IMR-90 (cell line): ENCODE data around the gene EXOC2. TPM values are rescaled to one million over a fixed set of nuclear protein-coding genes. Genes with fewer than 3 reads are reported as not detected.

Source experiments
- ATAC-seq: fragments of 200-7000 bp; cut with Tn5 transposase; 2 replicates; pipeline ENCODE4 v1.9.1; 2020; ENCODE audit warnings: low read depth, mild to moderate bottlenecking, moderate library complexity
- BruUV-seq: library from RNA; stranded (reverse); fragments of 400-500 nt; replicated peaks from 2 replicates; lab custom pipeline; 2021; lab: Mats Ljungman, UMichigan
- CTCF ChIA-PET: fragments of 300-600 bp; formaldehyde crosslinking; extraction: SDS; loops from one replicate; lab custom pipeline; 2021; ENCODE audit warnings: antibody characterized with exemption; lab: Yijun Ruan, JAX
- POLR2A ChIA-PET: fragments of 300-600 bp; sonication (Branson Sonifier 250); formaldehyde crosslinking; loops from one replicate; lab custom pipeline; 2022; ENCODE audit warnings: antibody characterized with exemption; ENCODE audit not compliant: unreplicated experiment; lab: Charles Lee
- DNase-seq: peaks from one replicate; pipeline ENCODE4 v3.0.0; 2013
- H2AFZ ChIP-seq: replicated peaks from 2 replicates; pipeline ENCODE3; 2013; ENCODE audit warnings: low read length, mild to moderate bottlenecking; ENCODE audit not compliant: poor library complexity
- H2AK5ac ChIP-seq: 2 replicates; pipeline ENCODE4 v1.6.1; 2013; ENCODE audit warnings: low read depth, low read length, inconsistent platforms
- H2AK9ac ChIP-seq: replicated peaks from 2 replicates; pipeline ENCODE3; 2013; ENCODE audit warnings: mild to moderate bottlenecking, low read depth, low read length, moderate library complexity; ENCODE audit not compliant: poor library complexity
- H2BK120ac ChIP-seq: 2 replicates; pipeline ENCODE4 v1.6.1; 2013; ENCODE audit warnings: low read depth, low read length, inconsistent platforms
- H2BK15ac ChIP-seq: 3 replicates; pipeline ENCODE4 v1.6.1; 2013; ENCODE audit warnings: low read depth, low read length, inconsistent platforms
- H2BK20ac ChIP-seq: 2 replicates; pipeline ENCODE4 v1.6.1; 2013; ENCODE audit warnings: low read depth, mild to moderate bottlenecking, inconsistent platforms, low read length, moderate library complexity
- H2BK5ac ChIP-seq: 2 replicates; pipeline ENCODE4 v1.6.1; 2013; ENCODE audit warnings: mild to moderate bottlenecking, low read depth, low read length, inconsistent platforms; ENCODE audit not compliant: poor library complexity, severe bottlenecking
- H3K14ac ChIP-seq: replicated peaks from 2 replicates; pipeline ENCODE4 v1.6.1; 2013; ENCODE audit warnings: low read depth, low read length, inconsistent platforms
- H3K18ac ChIP-seq: 2 replicates; pipeline ENCODE4 v1.6.1; 2013; ENCODE audit warnings: low read depth, low read length, control low read depth
- H3K23ac ChIP-seq: 2 replicates; pipeline ENCODE4 v1.6.1; 2013; ENCODE audit warnings: low read depth, low read length, inconsistent platforms
- H3K27ac ChIP-seq: 2 replicates; pipeline ENCODE4 v1.5.1; 2013; ENCODE audit warnings: mild to moderate bottlenecking, control low read depth, low read length; ENCODE audit not compliant: insufficient read depth
- H3K27me3 ChIP-seq: 2 replicates; pipeline ENCODE4 v1.6.1; 2013; ENCODE audit warnings: low read length; ENCODE audit not compliant: control insufficient read depth, insufficient read depth
- H3K36me3 ChIP-seq: 2 replicates; pipeline ENCODE4 v1.6.1; 2013; ENCODE audit warnings: low read length, mixed read lengths; ENCODE audit not compliant: control insufficient read depth, insufficient read depth
- H3K4ac ChIP-seq: 2 replicates; pipeline ENCODE4 v1.6.1; 2013; ENCODE audit warnings: low read depth, low read length, inconsistent platforms
- H3K4me1 ChIP-seq: 2 replicates; pipeline ENCODE4 v1.6.1; 2013; ENCODE audit warnings: low read length, mixed read lengths; ENCODE audit not compliant: control insufficient read depth, insufficient read depth
- H3K4me2 ChIP-seq: 2 replicates; pipeline ENCODE4 v1.6.1; 2013; ENCODE audit warnings: low read depth, mild to moderate bottlenecking, control low read depth, low read length, moderate library complexity
- H3K4me3 ChIP-seq: 2 replicates; pipeline ENCODE4 v1.5.1; 2013; ENCODE audit warnings: low read depth, mild to moderate bottlenecking, control low read depth, low read length, moderate library complexity; ENCODE audit not compliant: insufficient read depth
- H3K56ac ChIP-seq: 2 replicates; pipeline ENCODE4 v1.6.1; 2013; ENCODE audit warnings: low read length, inconsistent platforms; ENCODE audit not compliant: insufficient read depth; ENCODE audit errors: extremely low read depth
- H3K79me1 ChIP-seq, 2 experiments: 2 replicates each; pipeline ENCODE4 v1.6.1; 2013; ENCODE audit warnings: low read length in 2 of 2, inconsistent platforms in 1 of 2, low read depth in 1 of 2
- H3K9ac ChIP-seq: 2 replicates; pipeline ENCODE4 v1.6.1; 2013; ENCODE audit warnings: low read depth, low read length, control low read depth
- H3K9me1 ChIP-seq: 2 replicates; pipeline ENCODE4 v1.6.1; 2013; ENCODE audit warnings: low read length, inconsistent platforms; ENCODE audit not compliant: insufficient read depth
- H3K9me3 ChIP-seq: 2 replicates; pipeline ENCODE4 v1.6.1; 2013; ENCODE audit warnings: low read length; ENCODE audit not compliant: control insufficient read depth, insufficient read depth
- H4K20me1 ChIP-seq: 2 replicates; pipeline ENCODE4 v1.6.1; 2013; ENCODE audit warnings: low read length, inconsistent platforms; ENCODE audit not compliant: insufficient read depth
- H4K5ac ChIP-seq: 2 replicates; pipeline ENCODE4 v1.6.1; 2013; ENCODE audit warnings: mild to moderate bottlenecking, low read depth, low read length, control low read depth
- H4K8ac ChIP-seq, 2 experiments: 2 replicates each; pipeline ENCODE4 v1.6.1; 2013; ENCODE audit warnings: low read depth in 2 of 2, low read length in 2 of 2, control low read depth in 1 of 2, inconsistent platforms in 1 of 2
- H4K91ac ChIP-seq: 2 replicates; pipeline ENCODE4 v1.6.1; 2013; ENCODE audit warnings: low read depth, low read length, inconsistent platforms; ENCODE audit not compliant: insufficient read depth
- BHLHE40 ChIP-seq: fragments of 150-350 bp; IDR thresholded peaks from 2 replicates; pipeline ENCODE4 v1.6.1; 2016; ENCODE audit warnings: mild to moderate bottlenecking, low read depth, low read length
- CEBPB ChIP-seq: IDR thresholded peaks from 2 replicates; pipeline ENCODE4 v1.6.1; 2012; ENCODE audit warnings: low read depth, low read length, improper control_type of control experiment
- CHD1 ChIP-seq: IDR thresholded peaks from 2 replicates; pipeline ENCODE4 v1.6.1; 2012; ENCODE audit warnings: low read depth, low read length, improper control_type of control experiment
- CTCF ChIP-seq: conservative IDR thresholded peaks from 2 replicates; pipeline ENCODE4 v1.5.1; 2012; ENCODE audit warnings: mild to moderate bottlenecking, low read depth, low read length, improper control_type of control experiment
- ELK1 ChIP-seq: fragments of 150-350 bp; IDR thresholded peaks from 2 replicates; pipeline ENCODE4 v1.6.1; 2016; ENCODE audit warnings: low read depth, mild to moderate bottlenecking, low read length, moderate library complexity, borderline replicate concordance
- FOS ChIP-seq: fragments of 150-350 bp; IDR thresholded peaks from 2 replicates; pipeline ENCODE4 v1.6.1; 2016; ENCODE audit warnings: low read depth, low read length
- MAFK ChIP-seq: IDR thresholded peaks from 2 replicates; pipeline ENCODE4 v1.6.1; 2012; ENCODE audit warnings: low read depth, low read length, improper control_type of control experiment
- MAZ ChIP-seq: IDR thresholded peaks from 2 replicates; pipeline ENCODE4 v1.6.1; 2012; ENCODE audit warnings: low read depth, mild to moderate bottlenecking, low read length, improper control_type of control experiment, moderate library complexity, borderline replicate concordance
- MXI1 ChIP-seq: IDR thresholded peaks from 2 replicates; pipeline ENCODE4 v1.6.1; 2012; ENCODE audit warnings: low read depth, mild to moderate bottlenecking, low read length, moderate library complexity, borderline replicate concordance
- NFE2L2 ChIP-seq: fragments of 150-350 bp; IDR thresholded peaks from 2 replicates; pipeline ENCODE4 v1.6.1; 2016; ENCODE audit warnings: low read depth, mild to moderate bottlenecking, low read length
- POLR2A ChIP-seq: IDR thresholded peaks from 2 replicates; pipeline ENCODE4 v1.6.1; 2012; ENCODE audit warnings: mild to moderate bottlenecking, low read depth, low read length
- RAD21 ChIP-seq: IDR thresholded peaks from 2 replicates; pipeline ENCODE4 v1.6.1; 2012; ENCODE audit warnings: low read length, improper control_type of control experiment
- RCOR1 ChIP-seq: IDR thresholded peaks from 2 replicates; pipeline ENCODE4 v1.6.1; 2012; ENCODE audit warnings: mild to moderate bottlenecking, low read length, improper control_type of control experiment; ENCODE audit not compliant: insufficient replicate concordance
- RFX5 ChIP-seq: IDR thresholded peaks from 2 replicates; pipeline ENCODE4 v1.8.0; 2012; ENCODE audit warnings: low read depth, mild to moderate bottlenecking, low read length, moderate library complexity
- SMC3 ChIP-seq: fragments of 150-350 bp; IDR thresholded peaks from 2 replicates; pipeline ENCODE4 v1.6.1; 2016; ENCODE audit warnings: low read depth, mild to moderate bottlenecking, antibody characterized with exemption, low read length, moderate library complexity
- USF2 ChIP-seq: fragments of 150-350 bp; IDR thresholded peaks from 2 replicates; pipeline ENCODE4 v1.6.1; 2017; ENCODE audit warnings: mild to moderate bottlenecking, antibody characterized with exemption, low read length, low read depth
- WGBS, 2 experiments: methylation state at CpG; one replicate each; pipeline versions ENCODE4 v1.1.5 to v1.1.7; 2013; ENCODE audit warnings: missing lambda C conversion rate in 2 of 2; ENCODE audit not compliant: insufficient read length in 1 of 2; ENCODE audit errors: extremely low coverage in 2 of 2; 5-methylcytosine and 5-hydroxymethylcytosine counted together
- dilution Hi-C: fragments of 300-500 bp; cut with HindIII; formaldehyde crosslinking; loops from one replicate; pipeline ENCODE4 v1.14.3; 2018; ENCODE audit warnings: low sequenced_read_pairs; ENCODE audit not compliant: unreplicated experiment
- in situ Hi-C: fragments of 300-500 bp; cut with MboI; formaldehyde crosslinking; loops from 3 replicates; pipeline ENCODE4 v1.14.3; 2019; ENCODE audit warnings: low sequenced_read_pairs, inconsistent platforms, mixed read lengths
- intact Hi-C: fragments of 100-400 bp; cut with micrococcal nuclease; formaldehyde crosslinking; loops from 2 replicates; pipeline ENCODE4 v1.10.0; 2022
- polyA plus RNA-seq, 3 experiments: library from polyadenylated mRNA; depleted of rRNA; stranded (reverse); fragments of >200 nt; gene quantifications; 2 replicates each; pipeline ENCODE4 v1.2.3, GENCODE V29; 2012; ENCODE audit warnings: low replicate concordance in 1 of 3
- total RNA-seq: library from RNA; depleted of rRNA; stranded (reverse); fragments of >200 nt; gene quantifications from 2 replicates; pipeline ENCODE4 v1.2.3, GENCODE V29; 2012

EXOC2 gene
- total and polyA plus RNA-seq, 2 of the 4 experiments (the other 2 are of a cell fraction) = 13.1 to 37.3 TPM

- no peak overlapping the region for H3K27ac ChIP-seq
- H3K36me3 ChIP-seq = peaks cover 7% of the 10 kb centered on the region
- H3K9ac ChIP-seq = no peak overlapping the region
- no peak overlapping the region for H2BK5ac ChIP-seq
- ATAC-seq (no peak), DNase-seq (no peak)
- no peak overlapping the region for H3K18ac ChIP-seq
- peaks cover 11% of the 10 kb centered on the region; the same call in 1 of the 2 replicates for H3K9me1 ChIP-seq
- no peak overlapping the region for H3K23ac ChIP-seq
- no peaks in the 10 kb centered on the region for H3K79me1 ChIP-seq
- intact Hi-C loops = no loop called here
- no peak overlapping the region for H3K4me2 ChIP-seq
- TF ChIP-seq USF2 (no peak), CTCF (no peak), RFX5 (no peak), ELK1 (no peak), CEBPB (no peak), CHD1 (no peak), NFE2L2 (no peak), MXI1 (no peak), FOS (no peak), SMC3 (no peak), RCOR1 (no peak), RAD21 (no peak), MAZ (no peak), POLR2A (no peak), BHLHE40 (no peak), MAFK (no peak)
- no peaks in the 10 kb centered on the region for H4K20me1 ChIP-seq
- no peak overlapping the region for H2BK15ac ChIP-seq
- H3K14ac ChIP-seq = no peak overlapping the region
- no peak overlapping the region for H2BK120ac ChIP-seq
- no peak overlapping the region for H3K4ac ChIP-seq
- no peak overlapping the region for H2AFZ ChIP-seq
- H3K4me3 ChIP-seq = no peak overlapping the region
- ChIA-PET POLR2A (no interaction called here), CTCF (interaction anchor here (1.0 to 1.1 kb wide), 2 partner anchors 9 to 10 kb away, joined by 3 to 4 read pairs; no protein-coding TSS in a partner anchor)
- no peaks in the 10 kb centered on the region for H3K4me1 ChIP-seq
- H3K56ac ChIP-seq = no peak overlapping the region
- H4K91ac ChIP-seq = no peak overlapping the region
- BruUV-seq = no TSS peak
- H2AK5ac ChIP-seq = no peak overlapping the region
- in situ Hi-C loops = no loop called here
- H2BK20ac ChIP-seq = no peak overlapping the region
- no peak overlapping the region for H2AK9ac ChIP-seq
- no peaks in the 10 kb centered on the region for H3K9me3 ChIP-seq
- H4K5ac ChIP-seq = no peak overlapping the region
- H3K27me3 ChIP-seq = no peaks in the 10 kb centered on the region
- no peak overlapping the region for H4K8ac ChIP-seq
- dilution Hi-C loops = no loop called here
- no CpG with 5 or more reads among the region's 6 CpGs for WGBS, 2 experiments
Measured at GRCh38 chr6:568954-569523, 123.9 kb downstream of the EXOC2 start.
